ENCODE results near the gene AKAP13.

- TF ChIP-seq EGR1 (IDR thresholded peaks at IDR 0.05): no peak
- TF ChIP-seq ZBTB7A (IDR thresholded peaks at IDR 0.05; ENCODE audit: low read depth): no peak
Observed at GRCh38 chr15:85692873-85693272, 312.5 kb downstream of the AKAP13 start.
